ENCODE results near the gene ATP5F1B. TPM values are rescaled to one million over a fixed set of nuclear protein-coding genes. Genes with fewer than 3 reads are reported as not detected.
A peak's percentile ranks its signal among the peaks of the same experiment; 100 is the strongest.

ATP5F1B gene
- total and polyA plus RNA-seq, 9 of the 15 experiments (the other 6 are each of a cell fraction or from before 2014, with no cell fraction given), result 908 to 3,125 (median 1,482) TPM

GRCh38 chr12:56590237-56590830, 55.5 kb downstream of the ATP5F1B start (continued):
- TF ChIP-seq REST (IDR thresholded peaks at IDR 0.05; ENCODE audit: borderline replicate concordance) (peak; percentile 51; the same call in 1 of the 2 replicates), REST (CRISPR knock-in tag; IDR thresholded peaks at IDR 0.05; ENCODE audit: low read depth) (no peak), CC2D1A (IDR thresholded peaks at IDR 0.05) (peak; percentile 39; the same call in 1 of the 2 replicates), ZNF197 (CRISPR knock-in tag; IDR thresholded peaks at IDR 0.05; ENCODE audit: low read depth) (no peak), CBFA2T2 (conservative IDR thresholded peaks at IDR 0.05) (0 out of 2 replicates have a peak, but pooled peaks have one; percentile 5), PBX2 (CRISPR knock-in tag; IDR thresholded peaks at IDR 0.05; ENCODE audit: low read depth) (no peak), PBX2 (tag; conservative IDR thresholded peaks at IDR 0.05; ENCODE audit: low read depth) (0 out of 2 replicates have a peak, but pooled peaks have one; percentile 10), NCOA1 (IDR thresholded peaks at IDR 0.05; ENCODE audit: low read depth) (no peak), PKNOX1 (IDR thresholded peaks at IDR 0.05) (peak; percentile 74), PHF8 (IDR thresholded peaks at IDR 0.05; ENCODE audit: borderline replicate concordance, low read length) (no peak), RAD21 (CRISPR knock-in tag; conservative IDR thresholded peaks at IDR 0.05 in 1 of 2, IDR thresholded peaks at IDR 0.05 in 1 of 2) (peak; percentile 46 to 68), TBL1XR1 (IDR thresholded peaks at IDR 0.05; ENCODE audit: low read length in 2 of 2) (0 out of 4 replicates have a peak, but pooled peaks of 1 of the 2 experiments have one; percentile 28), L3MBTL2 (IDR thresholded peaks at IDR 0.05) (no peak), SMAD1 (IDR thresholded peaks at IDR 0.05; ENCODE audit: low read depth, low read length, partially characterized antibody) (no peak), HDGF (IDR thresholded peaks at IDR 0.05) (0 out of 2 replicates have a peak, but pooled peaks have one; percentile 41), RCOR1 (IDR thresholded peaks at IDR 0.05; ENCODE audit: borderline replicate concordance in 1 of 2, low read depth in 2 of 2, low read length in 2 of 2) (0 out of 4 replicates have a peak, but pooled peaks of 1 of the 2 experiments have one; percentile 36)
